CMK (cell line): Measurements from ENCODE around the gene TRIM54.
A peak's percentile ranks its signal among the peaks of the same experiment; 100 is the strongest.

Experiments
- DNase-seq: peaks from one replicate; pipeline ENCODE4 v3.0.0-alpha.2; 2010; ENCODE audit warnings: low read depth

TRIM54 gene, protein sequence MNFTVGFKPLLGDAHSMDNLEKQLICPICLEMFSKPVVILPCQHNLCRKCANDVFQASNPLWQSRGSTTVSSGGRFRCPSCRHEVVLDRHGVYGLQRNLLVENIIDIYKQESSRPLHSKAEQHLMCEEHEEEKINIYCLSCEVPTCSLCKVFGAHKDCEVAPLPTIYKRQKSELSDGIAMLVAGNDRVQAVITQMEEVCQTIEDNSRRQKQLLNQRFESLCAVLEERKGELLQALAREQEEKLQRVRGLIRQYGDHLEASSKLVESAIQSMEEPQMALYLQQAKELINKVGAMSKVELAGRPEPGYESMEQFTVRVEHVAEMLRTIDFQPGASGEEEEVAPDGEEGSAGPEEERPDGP

DNA sequence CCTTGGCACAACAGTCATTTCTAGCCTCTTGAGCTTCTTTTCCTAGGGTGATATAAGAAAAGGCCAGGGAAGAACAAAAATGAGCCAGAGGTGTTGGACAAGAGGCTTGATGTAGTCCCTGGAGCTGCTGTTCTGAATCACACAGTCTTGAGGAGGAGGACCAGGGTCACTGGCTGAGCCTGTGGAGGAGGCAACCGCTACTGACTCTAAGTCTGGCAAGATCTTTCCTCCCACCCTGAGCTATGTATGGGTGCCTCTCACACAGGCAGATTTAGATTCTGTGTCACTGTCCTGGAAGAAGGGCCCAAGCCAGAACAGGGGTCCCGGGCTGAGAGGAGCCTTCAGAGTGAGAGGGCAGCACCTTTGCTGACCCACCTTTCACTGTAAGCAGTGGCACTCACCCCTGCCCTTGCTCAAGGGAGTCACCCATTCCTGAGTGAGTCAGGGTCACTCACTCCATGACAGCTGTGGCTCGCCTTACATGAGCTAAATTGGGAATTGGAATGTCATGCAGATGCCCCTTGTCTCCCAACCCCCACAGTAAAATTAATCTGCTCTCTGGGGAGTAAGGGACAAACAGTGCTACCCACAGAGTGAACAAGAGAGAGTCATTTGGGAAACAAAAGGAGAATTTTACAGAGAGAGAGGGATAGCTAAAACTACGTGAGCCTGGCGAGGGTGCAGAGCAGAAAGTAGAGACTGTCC lies at the start of gene TRIM54:
TSS of gene TRIM54 (plus strand) at position 575 of the 705 bp plus-strand sequence. CDS start 303 bp downstream, outside the sequence.
- no peak for DNase-seq

DNA sequence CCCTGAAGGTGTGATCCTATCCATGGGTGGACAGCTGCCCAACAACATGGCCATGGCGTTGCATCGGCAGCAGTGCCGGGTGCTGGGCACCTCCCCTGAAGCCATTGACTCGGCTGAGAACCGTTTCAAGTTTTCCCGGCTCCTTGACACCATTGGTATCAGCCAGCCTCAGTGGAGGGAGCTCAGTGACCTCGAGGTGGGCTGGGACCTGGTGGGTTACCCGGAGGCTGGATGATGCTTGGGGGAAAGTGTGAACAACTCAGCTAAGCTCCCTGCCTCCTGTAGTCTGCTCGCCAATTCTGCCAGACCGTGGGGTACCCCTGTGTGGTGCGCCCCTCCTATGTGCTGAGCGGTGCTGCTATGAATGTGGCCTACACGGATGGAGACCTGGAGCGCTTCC lies 48.9 kb upstream of the TRIM54 start:
- DNase-seq = no peak

DNA sequence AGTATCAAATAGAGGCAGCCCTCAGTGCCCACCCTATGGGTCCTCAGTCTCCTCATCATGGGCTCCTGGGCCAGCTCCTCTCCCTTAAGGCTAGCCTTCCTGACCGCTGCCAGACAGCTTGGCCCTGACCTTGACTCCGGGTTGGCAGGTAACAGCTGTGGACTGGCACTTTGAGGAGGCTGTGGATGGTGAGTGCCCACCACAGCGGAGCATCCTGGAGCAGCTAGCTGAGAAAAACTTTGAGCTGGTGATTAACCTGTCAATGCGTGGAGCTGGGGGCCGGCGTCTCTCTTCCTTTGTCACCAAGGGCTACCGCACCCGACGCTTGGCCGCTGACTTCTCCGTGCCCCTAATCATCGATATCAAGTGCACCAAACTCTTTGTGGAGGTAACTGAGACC lies 46.1 kb upstream of the TRIM54 start:
- DNase-seq = no peak

DNA sequence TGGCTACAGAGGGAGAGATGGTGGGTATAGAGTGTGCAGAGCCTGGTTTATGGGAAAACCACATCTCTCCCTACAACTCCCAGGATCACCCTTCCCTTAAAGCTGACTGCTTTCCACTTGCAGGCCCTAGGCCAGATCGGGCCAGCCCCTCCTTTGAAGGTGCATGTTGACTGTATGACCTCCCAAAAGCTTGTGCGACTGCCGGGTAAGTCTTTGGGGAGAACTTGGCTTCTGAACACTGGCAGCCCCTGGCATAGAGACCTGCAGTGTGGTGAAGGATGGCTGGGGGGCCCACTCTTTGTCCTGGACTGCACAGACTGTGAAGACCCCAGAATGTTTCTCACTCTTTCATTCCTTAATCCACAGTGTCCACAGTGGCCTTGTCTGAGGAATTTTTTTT lies 45.6 kb upstream of the TRIM54 start:
- no peak for DNase-seq

DNA sequence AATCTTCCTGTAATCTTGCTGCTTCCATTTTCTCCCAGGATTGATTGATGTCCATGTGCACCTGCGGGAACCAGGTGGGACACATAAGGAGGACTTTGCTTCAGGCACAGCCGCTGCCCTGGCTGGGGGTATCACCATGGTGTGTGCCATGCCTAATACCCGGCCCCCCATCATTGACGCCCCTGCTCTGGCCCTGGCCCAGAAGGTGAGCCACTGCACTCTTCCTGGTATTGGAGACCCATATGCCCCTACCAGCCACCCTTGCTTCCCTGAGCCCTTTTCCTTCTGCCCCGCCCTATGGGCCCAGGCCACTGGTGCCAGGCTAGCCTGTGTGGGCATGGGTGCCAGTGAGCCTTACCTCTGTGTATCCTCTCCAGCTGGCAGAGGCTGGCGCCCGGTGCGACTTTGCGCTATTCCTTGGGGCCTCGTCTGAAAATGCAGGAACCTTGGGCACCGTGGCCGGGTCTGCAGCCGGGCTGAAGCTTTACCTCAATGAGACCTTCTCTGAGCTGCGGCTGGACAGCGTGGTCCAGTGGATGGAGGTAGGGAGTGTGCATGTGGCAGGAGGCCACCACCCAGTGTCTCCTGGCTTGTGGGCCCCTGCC lies 44.8 kb upstream of the TRIM54 start:
- DNase-seq = no peak

DNA sequence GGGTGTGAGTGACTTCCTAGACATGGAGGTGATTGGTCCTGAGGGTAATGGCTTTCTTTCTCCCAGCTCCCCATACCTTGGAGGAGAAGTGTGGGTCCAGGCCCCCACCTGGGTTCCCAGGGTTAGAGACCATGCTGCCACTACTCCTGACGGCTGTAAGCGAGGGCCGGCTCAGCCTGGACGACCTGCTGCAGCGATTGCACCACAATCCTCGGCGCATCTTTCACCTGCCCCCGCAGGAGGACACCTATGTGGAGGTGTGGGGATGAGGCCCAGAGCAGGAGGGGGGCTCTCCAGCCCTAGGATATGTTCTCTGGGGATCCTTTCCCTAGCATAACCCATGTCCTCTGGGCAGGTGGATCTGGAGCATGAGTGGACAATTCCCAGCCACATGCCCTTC lies 43.3 kb upstream of the TRIM54 start:
- no peak for DNase-seq

DNA sequence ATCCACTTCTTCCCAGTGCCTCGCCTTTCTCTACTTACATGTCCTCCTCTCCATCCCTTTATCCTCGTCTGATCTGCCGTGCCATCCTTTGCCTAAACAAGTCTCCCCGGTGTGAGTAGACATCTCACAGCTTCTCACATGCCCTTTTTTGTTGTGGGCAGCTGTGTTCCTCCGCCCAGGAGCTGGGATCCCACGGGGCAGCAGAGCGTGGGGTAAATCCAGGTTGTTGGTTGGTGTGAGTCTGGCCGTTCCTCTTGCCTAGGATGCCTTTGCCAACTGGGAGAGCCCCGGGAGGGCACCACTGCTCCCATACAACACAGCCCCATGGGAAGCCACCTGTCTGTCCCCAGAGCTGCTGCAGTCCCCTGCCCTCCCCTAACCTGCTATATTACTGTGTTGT lies 41.8 kb upstream of the TRIM54 start:
- DNase-seq = no peak

DNA sequence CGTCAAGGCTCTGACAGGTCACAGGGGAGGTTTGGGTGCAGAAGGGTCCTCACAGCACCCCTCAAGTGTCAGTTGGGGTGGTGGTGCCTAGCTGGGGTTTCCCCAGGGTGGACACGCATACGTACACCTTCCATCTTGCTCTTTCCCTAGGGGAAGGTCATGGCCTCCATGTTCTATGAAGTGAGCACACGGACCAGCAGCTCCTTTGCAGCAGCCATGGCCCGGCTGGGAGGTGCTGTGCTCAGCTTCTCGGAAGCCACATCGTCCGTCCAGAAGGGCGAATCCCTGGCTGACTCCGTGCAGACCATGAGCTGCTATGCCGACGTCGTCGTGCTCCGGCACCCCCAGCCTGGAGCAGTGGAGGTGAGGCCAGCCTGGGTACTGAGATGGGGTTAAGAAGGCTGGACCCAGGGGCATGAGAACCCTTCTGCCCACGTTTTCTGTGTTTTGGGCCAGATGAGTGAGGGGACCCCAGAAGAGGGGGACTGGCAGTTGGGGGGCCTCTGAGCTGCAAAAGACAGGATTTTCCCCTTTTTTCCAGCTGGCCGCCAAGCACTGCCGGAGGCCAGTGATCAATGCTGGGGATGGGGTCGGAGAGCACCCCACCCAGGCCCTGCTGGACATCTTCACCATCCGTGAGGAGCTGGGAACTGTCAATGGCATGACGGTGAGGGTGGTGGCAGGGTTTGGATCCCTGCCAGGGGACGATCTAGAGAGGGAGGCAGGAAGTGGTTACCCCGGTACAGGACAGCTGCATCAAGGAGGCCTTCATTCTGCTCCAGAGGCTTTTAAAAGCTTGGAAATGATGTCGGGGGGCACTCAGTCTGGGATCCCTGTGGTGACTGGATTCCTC lies 40.2 kb upstream of the TRIM54 start:
- no peak for DNase-seq

DNA sequence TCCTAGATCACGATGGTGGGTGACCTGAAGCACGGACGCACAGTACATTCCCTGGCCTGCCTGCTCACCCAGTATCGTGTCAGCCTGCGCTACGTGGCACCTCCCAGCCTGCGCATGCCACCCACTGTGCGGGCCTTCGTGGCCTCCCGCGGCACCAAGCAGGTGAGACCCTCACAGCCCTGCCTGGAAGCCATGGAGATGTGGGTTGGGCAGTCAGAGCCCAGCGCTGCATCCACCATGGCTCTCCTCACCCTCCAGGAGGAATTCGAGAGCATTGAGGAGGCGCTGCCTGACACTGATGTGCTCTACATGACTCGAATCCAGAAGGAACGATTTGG lies 39.6 kb upstream of the TRIM54 start:
- DNase-seq = no peak

DNA sequence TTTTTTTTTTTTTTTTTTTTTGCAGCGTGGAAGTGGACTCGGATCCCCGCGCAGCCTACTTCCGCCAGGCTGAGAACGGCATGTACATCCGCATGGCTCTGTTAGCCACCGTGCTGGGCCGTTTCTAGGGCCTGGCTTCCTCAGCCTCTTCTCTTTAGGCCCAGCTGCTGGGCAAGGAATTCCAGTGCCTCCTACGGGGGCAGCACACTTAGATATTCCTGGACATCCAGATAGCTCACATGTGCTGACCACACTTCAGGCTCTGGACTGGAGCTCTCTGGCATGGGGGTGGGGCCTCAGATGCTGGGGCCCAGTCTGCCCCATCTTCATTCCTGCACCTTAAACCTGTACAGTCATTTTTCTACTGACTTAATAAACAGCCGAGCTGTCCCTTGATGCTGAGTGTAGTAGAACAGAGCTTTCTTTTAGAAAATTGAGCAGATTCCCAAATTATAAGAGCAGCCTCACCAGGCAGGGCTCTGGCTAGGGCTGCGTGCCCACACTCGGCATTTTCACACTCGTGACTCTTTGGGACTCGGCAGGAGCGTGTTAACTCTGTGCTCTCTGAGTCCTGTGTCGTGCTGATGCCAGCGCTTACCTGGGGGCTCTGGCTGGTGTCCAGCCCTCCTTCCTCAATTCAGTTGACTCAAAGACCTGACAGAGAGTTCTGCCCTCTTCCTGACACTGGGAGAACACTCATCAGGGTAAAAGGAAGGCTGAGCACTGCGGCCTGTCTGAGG lies 38.7 kb upstream of the TRIM54 start:
- no peak for DNase-seq

DNA sequence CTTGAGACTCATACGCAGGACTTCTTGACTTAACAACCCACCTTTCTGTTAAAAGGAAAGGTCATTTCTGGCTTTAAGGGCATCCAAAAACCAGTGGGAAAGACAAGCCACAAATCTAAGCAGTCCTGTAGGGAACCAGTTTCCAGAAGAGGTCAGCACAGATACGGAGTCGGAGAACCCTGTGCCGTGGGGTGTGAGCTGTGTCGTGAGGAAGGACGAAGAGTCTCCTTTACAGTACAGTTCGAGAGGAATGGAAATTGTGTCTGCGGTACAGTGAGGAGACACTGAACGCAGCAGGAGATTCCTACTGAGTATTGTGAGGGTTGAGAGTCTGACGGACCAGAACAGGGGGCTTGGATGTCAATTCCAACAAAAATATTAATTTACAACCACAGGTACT lies 37.1 kb upstream of the TRIM54 start:
- no peak for DNase-seq

DNA sequence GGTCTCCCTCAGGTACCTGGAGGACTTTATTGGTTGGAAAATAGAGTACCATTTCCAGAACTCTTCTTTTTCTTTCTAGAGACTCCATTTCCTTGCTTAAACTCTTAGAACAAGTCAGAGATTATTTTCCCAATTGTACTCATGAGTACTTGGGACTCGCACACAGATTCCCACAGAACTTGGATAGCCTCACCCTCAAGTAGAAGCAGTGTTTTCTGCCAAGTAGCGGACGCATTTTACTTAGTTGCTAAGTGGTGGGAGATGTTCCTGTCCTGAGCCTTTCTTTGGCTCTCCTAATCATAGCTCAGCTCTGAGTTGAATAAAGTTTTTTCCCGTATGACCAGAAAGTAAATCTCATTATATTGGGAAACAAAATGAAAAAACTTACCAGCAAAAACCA lies 36.6 kb upstream of the TRIM54 start:
- DNase-seq = no peak

DNA sequence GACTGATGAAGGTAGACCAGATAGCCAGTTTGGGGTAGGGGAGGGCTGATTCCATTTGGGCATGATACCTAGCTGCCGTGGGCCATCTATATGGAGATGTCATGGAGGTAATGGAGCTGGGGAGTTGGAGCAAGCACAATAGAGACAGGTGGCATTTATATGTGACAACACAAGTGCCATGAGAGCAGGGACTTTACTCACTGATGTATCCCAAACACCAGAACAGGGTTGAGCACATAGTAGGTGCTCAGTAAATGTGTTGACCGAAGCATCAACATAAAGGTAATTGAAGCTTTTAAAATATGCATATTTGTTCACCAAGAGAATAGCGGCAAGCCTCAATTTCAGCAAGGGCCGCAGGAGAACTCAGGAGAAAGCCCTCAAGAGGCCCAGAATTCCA lies 34.3 kb upstream of the TRIM54 start:
- no peak for DNase-seq

DNA sequence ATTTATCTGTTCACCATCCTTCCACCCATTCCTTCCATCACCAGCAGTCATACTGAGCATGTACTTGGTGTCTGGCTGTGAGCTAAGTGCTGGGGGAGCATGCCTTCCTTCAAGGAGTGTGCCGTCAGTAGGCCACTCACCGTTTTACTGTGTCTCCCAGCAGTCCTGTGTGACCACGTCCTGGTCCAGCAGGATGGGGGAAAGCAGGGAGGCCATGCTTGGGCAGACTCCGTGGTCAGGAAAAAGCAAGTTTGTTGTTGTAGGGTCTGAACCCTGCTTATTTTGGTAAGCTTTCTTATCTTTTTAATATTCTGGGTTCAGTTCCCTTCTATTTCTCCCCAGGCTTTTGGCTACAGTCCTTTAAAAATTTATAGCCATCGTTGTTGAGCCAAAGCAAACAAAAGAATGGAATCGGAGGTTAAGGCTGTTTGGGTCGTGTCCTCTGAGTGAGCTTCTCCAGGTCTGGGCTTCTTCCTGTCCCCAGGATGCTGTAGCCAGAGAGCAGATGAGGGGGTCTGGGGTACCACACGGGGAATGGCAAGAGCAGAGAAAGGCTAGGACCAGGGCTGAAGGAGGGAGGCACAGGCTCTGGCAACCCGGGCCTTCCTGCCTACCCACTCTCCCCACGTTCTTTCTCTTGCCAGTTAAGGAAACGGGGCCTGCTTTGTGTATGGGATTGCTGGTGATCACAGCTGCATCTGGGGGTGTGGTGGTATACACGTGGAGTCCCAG lies 32.9 kb upstream of the TRIM54 start:
- DNase-seq = no peak

DNA sequence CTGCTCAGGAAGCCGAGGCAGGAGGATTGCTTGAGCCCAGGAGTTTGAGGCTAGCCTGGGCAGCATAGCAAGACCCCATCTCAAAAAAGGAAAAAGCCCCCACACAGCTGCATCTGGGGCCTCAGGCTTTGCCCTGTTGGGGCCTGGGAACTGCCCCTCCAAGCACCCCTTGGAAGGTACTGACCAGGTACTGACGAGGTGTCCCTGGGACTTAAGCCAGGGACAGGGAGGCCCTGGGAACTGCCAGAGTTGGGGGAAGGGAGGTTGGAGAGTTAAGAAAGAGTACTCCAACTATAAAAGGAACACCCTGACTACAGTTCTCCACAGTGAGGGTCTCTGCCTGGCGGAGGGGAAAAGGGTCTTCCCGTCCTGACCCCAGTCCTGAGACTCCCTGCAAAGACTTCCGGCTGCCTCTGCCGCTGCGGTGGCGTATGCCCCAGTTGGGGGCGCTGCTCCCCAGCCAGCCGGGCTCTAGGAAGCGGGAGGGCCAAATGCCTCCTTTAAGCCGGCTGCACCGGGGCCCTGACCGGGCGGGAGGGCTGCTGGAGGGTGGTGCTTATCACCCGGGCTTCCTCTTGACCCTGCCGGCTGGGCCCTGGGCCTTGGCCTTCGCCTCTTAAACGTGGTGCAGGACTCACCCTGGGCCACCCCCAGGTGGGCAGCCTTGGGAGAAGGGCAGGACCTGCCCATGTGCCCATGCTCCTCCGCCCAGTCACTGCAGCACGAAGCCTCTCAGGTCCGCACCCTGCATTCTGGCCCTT lies 32.2 kb upstream of the TRIM54 start:
- DNase-seq = peak; percentile 50

DNA sequence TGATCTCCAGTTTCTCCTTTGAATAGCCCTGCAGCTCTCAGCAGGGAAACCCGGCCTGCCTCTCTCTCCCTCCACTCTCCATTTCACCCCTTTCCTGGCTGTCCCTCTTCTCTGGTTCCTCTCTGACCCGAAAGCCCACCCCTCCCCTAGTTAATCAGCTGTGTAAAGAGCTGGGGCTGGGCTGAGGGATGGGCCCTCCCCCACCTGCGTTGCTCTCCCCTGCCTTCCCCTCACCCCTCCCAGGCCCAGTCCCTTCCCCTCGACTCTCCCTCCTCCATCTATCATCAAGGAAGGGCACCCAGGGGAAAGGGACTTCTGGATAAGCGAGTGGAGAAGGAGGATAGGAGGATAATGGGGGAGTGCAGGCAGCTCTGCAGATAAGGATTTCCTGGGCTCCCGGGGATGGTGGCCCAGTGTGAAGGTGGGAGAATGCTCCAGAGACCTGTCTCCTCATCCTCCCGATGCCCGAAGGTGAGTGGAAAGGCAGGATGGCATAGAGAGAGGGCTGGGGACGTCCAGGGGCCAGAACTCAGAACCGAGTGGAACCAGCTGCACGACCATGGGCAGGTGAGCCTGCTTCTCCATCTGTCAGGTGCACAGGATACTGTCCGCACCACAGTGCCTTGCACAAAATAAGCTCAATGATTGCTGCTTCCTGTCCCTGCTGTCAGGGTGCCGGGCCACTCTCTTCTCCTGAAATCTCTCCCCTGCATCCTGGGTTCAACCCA lies 31.4 kb upstream of the TRIM54 start:
- DNase-seq = no peak

DNA sequence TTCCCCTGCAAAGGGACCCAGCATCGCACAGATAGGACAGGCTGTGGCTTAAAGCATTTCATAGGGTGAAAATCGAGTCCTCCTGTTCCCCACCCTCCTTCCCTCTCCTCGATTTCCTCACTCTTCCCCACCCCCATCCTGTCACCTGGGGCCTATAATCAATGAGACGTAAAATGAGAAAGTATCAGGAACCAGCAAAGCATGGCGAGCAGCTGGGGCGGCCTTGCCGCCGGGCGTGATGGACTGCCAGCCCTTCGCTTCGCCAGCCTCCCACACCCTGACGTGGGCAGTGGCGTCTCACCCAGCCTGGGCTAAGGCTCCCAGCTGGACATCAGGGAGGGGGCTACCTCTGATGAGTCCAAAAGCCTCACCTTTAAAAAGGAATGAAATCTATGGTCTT lies 30.5 kb upstream of the TRIM54 start:
- DNase-seq = no peak

DNA sequence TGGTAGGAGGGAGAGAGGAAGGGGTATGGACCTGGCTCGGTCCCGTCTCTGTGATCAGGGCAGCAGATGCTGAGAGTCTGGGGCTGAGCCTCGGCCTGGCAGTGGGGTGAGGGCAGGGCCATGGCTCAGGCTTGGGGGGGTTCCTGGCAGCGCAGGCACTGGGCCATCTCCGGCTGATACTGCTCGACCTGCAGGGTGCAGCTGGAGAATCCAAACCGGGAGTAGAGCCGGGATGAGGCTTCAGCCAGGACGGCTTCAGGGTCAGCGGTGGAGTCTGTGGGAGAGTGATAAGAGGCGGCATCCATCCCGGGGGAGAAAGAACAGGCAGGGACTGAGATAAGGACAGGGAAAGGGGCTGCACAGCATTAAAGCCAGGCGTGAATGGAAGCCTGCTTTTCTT lies 27.0 kb upstream of the TRIM54 start:
- DNase-seq = no peak

DNA sequence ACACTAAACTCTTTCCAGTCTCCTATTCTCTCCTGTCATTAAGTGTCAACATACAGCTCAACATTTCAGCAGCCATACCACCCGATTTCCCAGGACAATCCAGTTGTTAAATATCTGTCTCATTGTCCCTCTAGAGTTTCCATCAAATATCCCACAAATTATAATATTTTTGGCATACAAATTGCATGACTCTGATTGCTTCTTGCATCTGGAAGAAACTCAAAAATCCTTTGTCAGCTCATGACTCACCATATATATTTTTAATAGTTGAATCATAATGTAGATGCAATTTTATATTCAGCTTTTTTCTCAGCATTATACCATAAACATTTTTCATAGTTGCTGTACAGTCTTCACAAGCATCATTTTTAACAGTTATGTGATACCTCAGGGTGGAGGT lies 26.6 kb upstream of the TRIM54 start:
- DNase-seq = no peak
